K562 (cell line): Measurements from ENCODE around the gene TCF12. TPM values are rescaled to one million over a fixed set of nuclear protein-coding genes. Genes with fewer than 3 reads are reported as not detected.

Experiments
- E2F8 ChIP-seq: fragments of 450-650 bp; IDR thresholded peaks from 2 replicates; pipeline ENCODE4 v1.7.1; 2018; ENCODE audit warnings: mild to moderate bottlenecking, low read depth; ENCODE audit not compliant: partially characterized antibody
- ESRRB ChIP-seq: fragments of 250-450 bp; sonication (Bioruptor Pico); IDR thresholded peaks from 2 replicates; pipeline ENCODE4 v1.5.0; 2020; ENCODE audit warnings: mild to moderate bottlenecking, moderate library complexity, borderline replicate concordance
- LARP7 ChIP-seq: fragments of 450-650 bp; IDR thresholded peaks from 2 replicates; pipeline ENCODE4 v1.6.1; 2016
- SMARCE1 ChIP-seq: fragments of 450-650 bp; IDR thresholded peaks from 2 replicates; pipeline ENCODE4 v1.7.1; 2016; ENCODE audit warnings: mild to moderate bottlenecking
- STAT5A ChIP-seq: IDR thresholded peaks from 2 replicates; pipeline ENCODE4 v1.6.1; 2012; ENCODE audit warnings: low read length, inconsistent platforms, borderline replicate concordance
- TAF9B ChIP-seq: fragments of 450-650 bp; IDR thresholded peaks from 2 replicates; pipeline ENCODE4 v1.6.1; 2018; ENCODE audit warnings: mild to moderate bottlenecking; ENCODE audit not compliant: partially characterized antibody
- TBP ChIP-seq: optimal IDR thresholded peaks from 2 replicates; pipeline ENCODE3; 2011; ENCODE audit warnings: low read depth, low read length, improper control_type of control experiment
- ZBTB26 ChIP-seq: fragments of 450-650 bp; formaldehyde crosslinking; IDR thresholded peaks from 2 replicates; pipeline ENCODE4 v1.4.0; 2022; ENCODE audit warnings: missing genetic modification characterization
- ZBTB40 ChIP-seq, 2 experiments: fragments of 450-650 bp in 1 of 2; sonication (generic) in 1 of 2; formaldehyde crosslinking in 1 of 2; IDR thresholded peaks; 2 replicates each; pipeline versions ENCODE4 v1.7.1 to v1.9.0; 2016 to 2022; ENCODE audit warnings: inconsistent platforms in 1 of 2, mild to moderate bottlenecking in 1 of 2, missing genetic modification reagents in 1 of 2
- ZBTB5 ChIP-seq: fragments of 450-650 bp; IDR thresholded peaks from 2 replicates; pipeline ENCODE4 v1.6.1; 2017; ENCODE audit warnings: antibody characterized with exemption
- ZKSCAN3 ChIP-seq: fragments of 250-450 bp; sonication (Bioruptor Pico); IDR thresholded peaks from 2 replicates; pipeline ENCODE4 v1.4.0; 2020
- polyA plus RNA-seq, 8 experiments: library from polyadenylated mRNA; depleted of rRNA in 4 of 8; stranded (reverse) in 5 of 8; unstranded in 3 of 8; fragments of >200 nt; fragmentation: Nextera tagmentation in 2 of 8; fragmentation: Illumina TruSeq in 1 of 8; extraction: Ambion mirVana in 2 of 8; extraction: Trizol in 1 of 8; gene quantifications; 2 replicates each; pipeline versions ENCODE4 v1.2.1 to v1.2.3, GENCODE V29; 2011 to 2014; ENCODE audit warnings: inconsistent platforms in 1 of 8, missing spikeins in 1 of 8
- total RNA-seq, 7 experiments: library from RNA; depleted of rRNA in 6 of 7; stranded (reverse); fragments of >200 nt in 6 of 7; fragmentation: Illumina TruSeq in 2 of 7; extraction: Trizol in 2 of 7; gene quantifications; 2 replicates each; pipeline versions ENCODE4 v1.2.1 to v1.2.3, GENCODE V29; 2011 to 2021; ENCODE audit warnings: low replicate concordance in 1 of 7

The TCF12 gene
- total and polyA plus RNA-seq, 9 of the 15 experiments (the other 6 are each of a cell fraction or from before 2014, with no cell fraction given) = 10.5 to 132 (median 52.9) TPM

DNA sequence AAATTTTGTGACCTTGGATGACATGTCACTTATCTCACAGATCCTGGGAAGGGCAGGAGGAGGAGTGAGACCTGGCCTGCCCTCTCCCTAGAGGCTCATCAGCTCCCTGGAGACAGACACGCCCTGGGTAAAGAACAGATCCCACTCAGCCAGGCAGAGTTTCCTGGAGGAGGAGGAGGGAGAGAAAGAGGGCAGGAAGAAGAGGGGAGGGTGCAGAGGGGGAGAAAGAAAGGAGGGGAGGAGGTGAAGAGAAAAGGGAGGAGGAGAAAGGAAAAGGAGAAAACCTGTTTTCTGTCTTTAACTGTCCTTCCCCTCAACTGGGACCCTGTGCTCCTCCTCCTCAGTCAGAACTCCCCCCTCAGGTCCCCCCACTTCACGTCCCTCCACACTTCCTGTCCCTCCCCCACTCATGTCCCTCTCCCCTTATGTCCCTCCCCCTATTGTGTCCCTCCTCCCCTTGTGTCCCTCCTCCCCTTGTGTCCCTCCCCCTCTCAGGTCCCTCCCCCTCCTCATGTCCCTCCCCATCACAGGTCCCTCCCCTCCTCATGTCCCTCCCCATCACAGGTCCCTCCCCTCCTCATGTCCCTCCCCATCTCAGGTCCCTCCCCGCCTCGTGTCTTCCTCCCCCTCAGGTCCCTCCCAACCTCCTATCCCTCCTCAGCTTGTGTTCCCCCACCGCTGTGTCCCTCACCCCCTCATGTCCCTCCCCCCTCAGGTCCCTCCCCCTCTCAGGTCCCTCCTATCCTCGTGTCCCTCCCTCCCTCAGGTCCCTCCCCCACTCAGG lies 405.6 kb downstream of the TCF12 start (continued):
- peak; percentile 72; the same call in 1 of the 2 replicates for TF ChIP-seq ZBTB5
- TF ChIP-seq TAF9B = peak; percentile 58
- TF ChIP-seq E2F8 = peak; percentile 60
- TF ChIP-seq STAT5A = 0 out of 2 replicates have a peak, but pooled peaks have one; percentile 13
- TF ChIP-seq ZBTB26 = peak; percentile 92
- TF ChIP-seq SMARCE1 = peak; percentile 76
- TF ChIP-seq ZKSCAN3 = no peak
- TF ChIP-seq ESRRB = no peak
- TF ChIP-seq LARP7 = peak; percentile 81; the same call in 1 of the 2 replicates
- peak; percentile 81 for TF ChIP-seq ZBTB40 (IDR thresholded peaks at IDR 0.05)
- no peak for TF ChIP-seq ZBTB40 (CRISPR knock-in tag; IDR thresholded peaks at IDR 0.05)
- TF ChIP-seq TBP = peak; percentile 62
